GM20000 (cell line): ENCODE results near the gene MBNL2.

Source experiments
- DNase-seq: peaks from one replicate; pipeline ENCODE4 v3.0.0; 2012; ENCODE audit warnings: low spot score
- TF ChIP-seq, protein P1 (sequence below): IDR thresholded peaks from 2 replicates; pipeline ENCODE4 v1.5.1; 2012; ENCODE audit warnings: mild to moderate bottlenecking, control low read depth; ENCODE audit errors: extremely low read depth, missing control alignments

Gene MBNL2

DNA sequence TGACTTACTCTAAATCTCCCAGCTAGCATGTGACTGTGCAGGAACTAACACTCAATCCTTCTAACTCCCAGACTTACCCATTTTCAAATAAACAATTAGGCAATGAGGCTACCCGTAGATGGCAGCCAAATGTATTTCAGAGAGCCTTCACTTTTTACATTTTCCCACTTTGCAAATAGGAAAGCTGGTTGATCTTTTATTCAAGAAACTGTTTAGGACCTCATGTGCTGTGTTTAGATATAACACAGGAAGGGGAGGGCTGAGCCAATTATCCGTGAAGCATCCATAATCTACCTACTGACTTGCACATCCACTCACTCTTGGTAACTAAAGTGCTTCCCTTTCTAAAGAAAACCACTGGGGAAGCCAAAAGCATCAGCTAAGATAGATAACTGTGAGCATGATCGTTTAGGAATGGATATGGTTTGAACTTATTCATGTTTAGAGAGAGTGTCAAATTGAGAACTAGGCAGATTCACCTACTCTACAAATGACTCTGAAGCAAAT lies 33.4 kb downstream of the MBNL2 start:
- no peak for DNase-seq
- TF ChIP-seq, protein P1, sequence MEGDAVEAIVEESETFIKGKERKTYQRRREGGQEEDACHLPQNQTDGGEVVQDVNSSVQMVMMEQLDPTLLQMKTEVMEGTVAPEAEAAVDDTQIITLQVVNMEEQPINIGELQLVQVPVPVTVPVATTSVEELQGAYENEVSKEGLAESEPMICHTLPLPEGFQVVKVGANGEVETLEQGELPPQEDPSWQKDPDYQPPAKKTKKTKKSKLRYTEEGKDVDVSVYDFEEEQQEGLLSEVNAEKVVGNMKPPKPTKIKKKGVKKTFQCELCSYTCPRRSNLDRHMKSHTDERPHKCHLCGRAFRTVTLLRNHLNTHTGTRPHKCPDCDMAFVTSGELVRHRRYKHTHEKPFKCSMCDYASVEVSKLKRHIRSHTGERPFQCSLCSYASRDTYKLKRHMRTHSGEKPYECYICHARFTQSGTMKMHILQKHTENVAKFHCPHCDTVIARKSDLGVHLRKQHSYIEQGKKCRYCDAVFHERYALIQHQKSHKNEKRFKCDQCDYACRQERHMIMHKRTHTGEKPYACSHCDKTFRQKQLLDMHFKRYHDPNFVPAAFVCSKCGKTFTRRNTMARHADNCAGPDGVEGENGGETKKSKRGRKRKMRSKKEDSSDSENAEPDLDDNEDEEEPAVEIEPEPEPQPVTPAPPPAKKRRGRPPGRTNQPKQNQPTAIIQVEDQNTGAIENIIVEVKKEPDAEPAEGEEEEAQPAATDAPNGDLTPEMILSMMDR, result no peak

DNA sequence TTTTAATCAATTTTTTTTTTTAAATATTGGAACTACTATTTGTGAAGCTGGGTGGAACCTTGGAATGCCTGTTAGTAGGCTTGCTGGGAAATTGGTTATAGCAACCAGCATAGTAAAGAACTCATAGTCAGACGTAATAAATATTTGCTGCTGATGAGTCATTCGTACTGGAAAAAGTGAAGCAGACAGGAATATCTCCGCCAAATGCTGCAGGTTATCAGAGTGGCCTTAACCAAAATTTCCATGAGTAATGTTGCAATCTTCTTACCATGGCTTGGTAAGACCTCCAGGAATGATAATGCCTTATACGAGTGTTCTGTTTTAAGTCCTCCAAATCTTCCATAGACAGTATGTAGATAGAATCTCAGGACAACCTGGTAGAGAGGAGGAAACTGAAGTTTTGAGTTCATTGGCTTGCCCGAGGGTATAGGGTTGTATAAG lies 34.2 kb downstream of the MBNL2 start:
- TF ChIP-seq, protein P1, result no peak
- no peak for DNase-seq

DNA sequence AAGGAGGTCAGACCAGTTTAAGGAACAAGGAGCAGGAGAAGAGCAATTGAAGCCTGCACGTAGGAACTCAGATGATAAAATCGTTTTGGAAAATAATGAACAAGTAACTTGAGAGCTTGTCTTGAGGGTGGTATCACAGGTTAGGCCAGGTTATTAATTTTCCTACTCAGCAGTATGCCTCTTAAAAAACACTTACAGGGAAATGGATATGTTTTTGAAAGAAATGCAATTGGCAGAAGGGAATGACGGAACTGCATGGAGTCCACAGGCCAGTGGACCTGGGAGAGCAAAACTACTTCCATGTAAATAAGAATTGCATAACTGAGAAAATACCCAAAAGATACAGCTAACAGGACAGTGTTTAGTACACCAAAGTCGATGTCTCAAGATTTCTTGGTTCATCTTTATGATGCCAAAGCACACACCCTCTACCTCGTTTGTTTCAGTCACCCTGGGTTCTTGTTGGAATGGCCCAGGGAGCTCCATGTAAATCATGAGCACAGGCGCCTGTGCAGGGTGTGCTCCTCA lies 35.2 kb downstream of the MBNL2 start:
- TF ChIP-seq, protein P1, result no peak
- no peak for DNase-seq

DNA sequence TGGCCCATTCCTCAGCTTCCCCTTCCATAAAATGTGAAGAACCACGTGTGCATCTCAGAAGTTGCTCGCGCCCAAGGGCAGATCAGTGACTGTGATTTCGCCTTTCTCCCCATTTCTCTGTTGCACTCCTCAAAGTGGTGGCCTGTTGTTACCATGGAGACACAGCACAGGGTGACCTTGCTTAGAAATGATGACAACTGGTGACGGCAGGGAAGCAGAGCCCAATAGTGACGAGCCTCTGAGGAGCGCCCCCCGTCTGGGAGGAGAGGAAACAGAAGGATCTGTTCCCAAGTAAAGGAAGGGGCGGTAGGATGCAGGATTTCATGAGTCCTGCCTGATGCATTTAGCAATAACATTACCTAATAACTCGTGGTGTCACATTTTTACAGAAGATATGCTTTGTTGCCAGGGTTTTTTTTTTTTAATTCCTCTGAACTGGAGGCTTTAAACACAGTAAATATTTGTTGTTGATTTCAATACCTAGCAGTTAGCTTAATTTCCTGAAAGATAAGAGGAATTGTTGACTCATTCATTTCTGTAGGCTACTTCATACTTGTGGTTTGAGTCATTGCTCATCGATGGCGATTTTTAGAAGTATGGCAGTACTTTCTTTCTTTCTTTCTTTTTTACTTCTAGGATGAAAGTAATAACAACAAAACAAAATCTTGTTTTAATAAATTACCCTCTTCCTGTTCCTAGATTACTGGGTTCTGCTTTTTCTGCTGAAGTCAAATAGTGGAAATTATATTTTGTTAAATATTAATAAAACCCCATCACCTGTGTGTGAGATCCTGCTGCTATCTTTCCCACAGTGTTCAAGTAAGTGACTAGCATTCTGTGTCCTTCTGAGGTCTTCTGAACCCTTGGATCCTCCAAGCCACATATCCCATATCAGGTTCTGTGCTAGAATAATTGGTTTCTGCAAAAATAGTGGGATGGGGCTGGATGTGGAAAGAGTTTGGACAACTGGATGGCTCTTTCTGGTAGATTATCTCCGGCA lies 36.0 kb downstream of the MBNL2 start:
- TF ChIP-seq, protein P1, result no peak
- peak; percentile 69 for DNase-seq

DNA sequence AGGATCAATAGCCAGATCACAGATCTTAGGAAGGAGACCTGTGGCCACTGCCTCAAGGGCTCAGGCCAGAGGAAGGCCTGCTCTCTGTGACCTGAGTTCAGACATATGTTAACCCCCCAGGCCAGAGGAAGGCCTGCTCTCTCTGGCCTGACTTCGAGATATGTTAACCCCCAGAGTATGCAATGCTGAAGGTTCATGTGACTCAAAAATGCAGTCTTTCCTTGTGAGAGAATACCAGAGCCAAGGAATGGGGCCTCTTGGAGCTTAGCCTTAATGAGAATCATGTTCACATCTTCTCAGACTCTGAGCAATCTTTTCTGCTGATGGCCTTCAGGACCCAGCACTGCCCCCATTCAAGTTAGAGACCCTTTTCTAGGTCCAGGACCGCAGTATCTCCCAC lies 36.7 kb downstream of the MBNL2 start:
- DNase-seq, result no peak
- TF ChIP-seq, protein P1, result no peak

DNA sequence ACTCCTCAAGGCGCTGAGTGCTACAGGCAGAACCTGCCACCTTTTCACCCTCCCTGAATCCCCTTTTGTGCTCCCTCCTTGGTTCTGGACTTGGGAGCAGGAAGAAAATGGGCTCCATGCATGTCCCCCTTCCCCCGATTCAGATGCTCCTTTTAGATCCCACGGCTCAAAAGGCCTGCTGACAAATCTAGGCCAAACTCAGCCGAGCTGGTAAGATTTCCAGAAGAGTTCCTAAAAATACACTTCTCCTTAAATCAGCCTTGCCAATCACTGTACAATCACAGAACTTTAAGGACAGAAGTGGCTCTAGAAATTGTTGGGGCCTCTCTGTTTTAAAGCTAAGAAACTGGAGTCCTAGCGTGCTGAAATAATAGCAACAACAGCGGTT lies 37.3 kb downstream of the MBNL2 start:
- TF ChIP-seq, protein P1, result no peak
- no peak for DNase-seq
